Mesenchymal stem cell (in vitro differentiated cells and primary cell): ENCODE data around the gene JSRP1.

ENCODE experiments used
- DNase-seq: peaks from one replicate; pipeline ENCODE4 v3.0.0-alpha.2; 2013
- H2AFZ ChIP-seq: one replicate; pipeline ENCODE4 v1.6.1; 2013; ENCODE audit warnings: low read depth, mild to moderate bottlenecking, control low read depth, inconsistent platforms, low read length, moderate library complexity
- H2AK5ac ChIP-seq: 2 replicates; pipeline ENCODE4 v1.6.1; 2013; ENCODE audit warnings: low read length, moderate library complexity, mild to moderate bottlenecking, inconsistent platforms; ENCODE audit not compliant: severe bottlenecking
- H2BK120ac ChIP-seq: one replicate; pipeline ENCODE4 v1.6.1; 2013; ENCODE audit warnings: low read depth, mild to moderate bottlenecking, inconsistent platforms, low read length, moderate library complexity
- H2BK12ac ChIP-seq, 2 experiments: one replicate each; pipeline ENCODE4 v1.6.1; 2013; ENCODE audit warnings: inconsistent platforms in 2 of 2, low read length in 2 of 2, mild to moderate bottlenecking in 2 of 2, moderate library complexity in 2 of 2, control low read depth in 1 of 2
- H2BK15ac ChIP-seq: one replicate; pipeline ENCODE4 v1.6.1; 2013; ENCODE audit warnings: mild to moderate bottlenecking, low read depth, inconsistent platforms; ENCODE audit not compliant: poor library complexity, severe bottlenecking
- H2BK5ac ChIP-seq: 2 replicates; pipeline ENCODE4 v1.6.1; 2013; ENCODE audit warnings: low read depth, mild to moderate bottlenecking, low read length, control low read depth, inconsistent platforms; ENCODE audit not compliant: poor library complexity, severe bottlenecking
- H3K14ac ChIP-seq, 2 experiments: one replicate each; pipeline ENCODE4 v1.6.1; 2013; ENCODE audit warnings: inconsistent platforms in 2 of 2, low read length in 2 of 2, control low read depth in 1 of 2, mild to moderate bottlenecking in 1 of 2, moderate library complexity in 1 of 2
- H3K18ac ChIP-seq, 2 experiments: one replicate each; pipeline ENCODE4 v1.6.1; 2013; ENCODE audit warnings: inconsistent platforms in 2 of 2, low read length in 2 of 2, control low read depth in 1 of 2, low read depth in 1 of 2, mild to moderate bottlenecking in 1 of 2
- H3K23ac ChIP-seq, 2 experiments: one replicate each; pipeline ENCODE4 v1.6.1; 2013; ENCODE audit warnings: inconsistent platforms in 2 of 2, low read length in 2 of 2, mild to moderate bottlenecking in 2 of 2, moderate library complexity in 2 of 2, control low read depth in 1 of 2
- H3K27ac ChIP-seq: 2 replicates; pipeline ENCODE4 v1.5.1; 2013; ENCODE audit warnings: mild to moderate bottlenecking, moderate library complexity, low read length, control low read depth, inconsistent platforms; ENCODE audit not compliant: poor library complexity, severe bottlenecking
- H3K27me3 ChIP-seq, 2 experiments: 2 replicates each; pipeline versions ENCODE4 v1.6.1 to v1.7.0; 2013; ENCODE audit warnings: low read length in 2 of 2, mild to moderate bottlenecking in 2 of 2, moderate library complexity in 2 of 2, control low read depth in 1 of 2, inconsistent platforms in 1 of 2; ENCODE audit not compliant: control insufficient read depth in 1 of 2, insufficient read depth in 1 of 2
- H3K36me3 ChIP-seq, 2 experiments: 2 replicates each; pipeline versions ENCODE4 v1.6.1 to v1.7.0; 2013; ENCODE audit warnings: low read length in 2 of 2, control low read depth in 1 of 2, inconsistent platforms in 1 of 2, low read depth in 1 of 2, mild to moderate bottlenecking in 1 of 2; ENCODE audit not compliant: insufficient read depth in 2 of 2, control insufficient read depth in 1 of 2
- H3K4ac ChIP-seq, 2 experiments: one replicate each; pipeline ENCODE4 v1.6.1; 2013; ENCODE audit warnings: inconsistent platforms in 2 of 2, low read length in 2 of 2, mild to moderate bottlenecking in 2 of 2, moderate library complexity in 2 of 2, control low read depth in 1 of 2, low read depth in 1 of 2
- H3K4me1 ChIP-seq: 2 replicates; pipeline ENCODE4 v1.6.1; 2013; ENCODE audit warnings: low read depth, low read length, control low read depth; ENCODE audit not compliant: control insufficient read depth, insufficient read depth
- H3K4me2 ChIP-seq: 2 replicates; pipeline ENCODE4 v1.6.1; 2013; ENCODE audit warnings: low read length, mild to moderate bottlenecking, inconsistent platforms; ENCODE audit not compliant: poor library complexity, severe bottlenecking
- H3K4me3 ChIP-seq, 2 experiments: 2 replicates each; pipeline versions ENCODE4 v1.5.1 to v1.7.0; 2013; ENCODE audit warnings: low read length in 2 of 2, mild to moderate bottlenecking in 2 of 2, control low read depth in 1 of 2, low read depth in 1 of 2; ENCODE audit not compliant: insufficient read depth in 1 of 2
- H3K79me1 ChIP-seq: replicated peaks from 2 replicates; pipeline ENCODE4 v1.6.1; 2013; ENCODE audit warnings: mild to moderate bottlenecking, control low read depth, low read length, inconsistent platforms; ENCODE audit not compliant: poor library complexity, severe bottlenecking
- H3K9ac ChIP-seq: 2 replicates; pipeline ENCODE4 v1.7.0; 2013; ENCODE audit warnings: mild to moderate bottlenecking, low read length, moderate library complexity
- H3K9me3 ChIP-seq: 2 replicates; pipeline ENCODE4 v1.7.0; 2013; ENCODE audit warnings: mild to moderate bottlenecking, low read length; ENCODE audit not compliant: control insufficient read depth
- H4K8ac ChIP-seq: one replicate; pipeline ENCODE4 v1.6.1; 2013; ENCODE audit warnings: inconsistent platforms, mild to moderate bottlenecking, low read length, moderate library complexity
- H4K91ac ChIP-seq: one replicate; pipeline ENCODE4 v1.6.1; 2013; ENCODE audit warnings: mild to moderate bottlenecking, low read length, inconsistent platforms
- WGBS: methylation state at CpG from one replicate; pipeline ENCODE4 v1.1.7; 2013; ENCODE audit warnings: mixed read lengths; 5-methylcytosine and 5-hydroxymethylcytosine counted together

Gene JSRP1

GRCh38 chr19:2226840-2227360, 29.3 kb downstream of the JSRP1 start:
- no peak overlapping the region for H3K4ac ChIP-seq
- no peaks in the 10 kb centered on the region for H3K9me3 ChIP-seq
- H2BK12ac ChIP-seq = no peak overlapping the region
- H3K14ac ChIP-seq = no peak overlapping the region
- H3K4me3 ChIP-seq = no peak overlapping the region
- no peak overlapping the region for H3K23ac ChIP-seq
- no peak overlapping the region for H2BK15ac ChIP-seq
- H2AK5ac ChIP-seq = no peak overlapping the region
- no peak overlapping the region for H4K8ac ChIP-seq
- no peak overlapping the region for H3K9ac ChIP-seq
- DNase-seq = no peak
- peaks cover 25% of the 10 kb centered on the region for H3K79me1 ChIP-seq
- no peak overlapping the region for H3K27ac ChIP-seq
- no peak overlapping the region for H4K91ac ChIP-seq
- peaks cover 84 to 100% of the 10 kb centered on the region in 2 experiments for H3K36me3 ChIP-seq
- H2BK5ac ChIP-seq = no peak overlapping the region
- no peak overlapping the region for H2AFZ ChIP-seq
- no peak overlapping the region for H3K4me2 ChIP-seq
- H3K27me3 ChIP-seq = no peaks in the 10 kb centered on the region
- 97% methylated on average over 51 of the region's 53 CpGs for WGBS
- H2BK120ac ChIP-seq = no peak overlapping the region
- no peak overlapping the region for H3K18ac ChIP-seq
- peaks cover 17% of the 10 kb centered on the region for H3K4me1 ChIP-seq

DNA sequence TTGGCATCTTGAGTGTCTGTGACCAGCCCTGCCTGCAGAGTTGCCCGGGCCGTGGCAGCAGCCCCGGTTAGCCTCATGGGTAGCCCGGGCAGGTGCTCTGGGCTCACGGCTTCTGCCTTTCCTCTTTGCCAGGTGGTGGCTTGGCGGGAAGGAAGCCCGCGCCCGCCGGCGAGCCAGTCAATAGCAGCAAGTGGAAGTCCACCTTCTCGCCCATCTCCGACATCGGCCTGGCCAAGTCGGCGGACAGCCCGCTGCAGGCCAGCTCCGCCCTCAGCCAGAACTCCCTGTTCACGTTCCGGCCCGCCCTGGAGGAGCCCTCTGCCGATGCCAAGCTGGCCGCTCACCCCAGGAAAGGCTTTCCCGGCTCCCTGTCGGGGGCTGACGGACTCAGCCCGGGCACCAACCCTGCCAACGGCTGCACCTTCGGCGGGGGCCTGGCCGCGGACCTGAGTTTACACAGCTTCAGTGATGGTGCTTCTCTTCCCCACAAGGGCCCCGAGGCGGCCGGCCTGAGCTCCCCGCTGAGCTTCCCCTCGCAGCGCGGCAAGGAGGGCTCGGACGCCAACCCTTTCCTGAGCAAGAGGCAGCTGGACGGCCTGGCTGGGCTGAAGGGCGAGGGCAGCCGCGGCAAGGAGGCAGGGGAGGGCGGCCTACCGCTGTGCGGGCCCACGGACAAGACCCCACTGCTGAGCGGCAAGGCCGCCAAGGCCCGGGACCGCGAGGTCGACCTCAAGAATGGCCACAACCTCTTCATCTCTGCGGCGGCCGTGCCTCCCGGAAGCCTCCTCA, 30.0 kb downstream of the JSRP1 start:
- H2AFZ ChIP-seq = no peak overlapping the region
- peaks cover 85 to 95% of the 10 kb centered on the region in 2 experiments for H3K36me3 ChIP-seq
- H3K27me3 ChIP-seq = no peaks in the 10 kb centered on the region

GRCh38 chr19:2225415-2226050, 30.7 kb downstream of the JSRP1 start:
- Histone ChIP-seq H2BK5ac (no peak overlapping the region), H2AFZ (no peak overlapping the region), H2BK12ac (no peak overlapping the region), H4K91ac (peak overlapping the region; percentile 25), H3K9me3 (no peaks in the 10 kb centered on the region), H3K4me2 (no peak overlapping the region), H3K14ac (no peak overlapping the region), H2AK5ac (no peak overlapping the region), H3K36me3 (peaks cover 83 to 90% of the 10 kb centered on the region in 2 experiments), H3K4me1 (peaks cover 30% of the 10 kb centered on the region), H3K18ac (no peak overlapping the region), H3K9ac (no peak overlapping the region), H2BK120ac (no peak overlapping the region), H4K8ac (no peak overlapping the region), H3K27me3 (no peaks in the 10 kb centered on the region), H3K4me3 (no peak overlapping the region), H3K4ac (no peak overlapping the region), H2BK15ac (no peak overlapping the region), H3K27ac (no peak overlapping the region), H3K23ac (no peak overlapping the region), H3K79me1 (peaks cover 29% of the 10 kb centered on the region)
- no peak for DNase-seq
- WGBS = 97% methylated on average over 32 of the region's 32 CpGs

More for the DNA sequence above, 30.0 kb downstream of the JSRP1 start:
- Histone ChIP-seq H3K4ac (no peak overlapping the region), H3K9me3 (no peaks in the 10 kb centered on the region), H3K4me3 (no peak overlapping the region), H4K91ac (no peak overlapping the region), H2BK15ac (no peak overlapping the region), H3K14ac (no peak overlapping the region), H3K23ac (no peak overlapping the region), H4K8ac (no peak overlapping the region), H2BK12ac (no peak overlapping the region), H3K9ac (no peak overlapping the region), H3K27ac (no peak overlapping the region), H2BK120ac (no peak overlapping the region), H3K18ac (no peak overlapping the region), H3K4me1 (peaks cover 24% of the 10 kb centered on the region), H2AK5ac (no peak overlapping the region), H3K4me2 (no peak overlapping the region), H3K79me1 (peaks cover 26% of the 10 kb centered on the region), H2BK5ac (no peak overlapping the region)
- DNase-seq = no peak
- WGBS = 97% methylated on average over 59 of the region's 59 CpGs

DNA sequence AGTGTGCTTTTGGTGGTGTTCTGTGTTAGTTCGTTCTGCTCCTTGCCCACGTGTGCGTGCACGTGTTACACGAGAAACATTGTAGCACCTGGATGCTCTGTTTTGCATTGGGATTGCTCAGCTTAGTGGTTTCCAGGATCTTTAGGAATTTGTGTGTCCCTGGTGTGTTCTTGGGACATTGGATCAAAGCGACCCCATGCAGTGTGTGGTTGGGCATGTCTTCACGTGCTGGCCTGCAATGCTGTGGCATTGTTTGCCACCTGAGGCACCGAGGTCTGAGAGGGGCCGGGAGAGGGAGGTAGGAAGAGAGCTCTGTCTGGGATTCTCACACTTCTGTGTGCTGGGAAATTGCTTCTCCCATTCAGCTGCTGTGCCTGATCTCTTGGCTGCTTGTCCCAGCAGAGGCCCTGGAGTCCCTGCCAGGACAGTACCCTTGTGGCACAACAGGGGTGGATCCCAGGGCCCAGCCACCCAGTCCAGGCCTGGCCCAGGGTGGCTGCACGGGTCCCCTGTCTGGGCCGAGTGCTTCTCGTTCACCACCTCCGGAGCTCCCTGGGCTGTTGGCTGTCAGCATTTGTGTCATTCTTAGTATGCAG, 31.4 kb downstream of the JSRP1 start:
- WGBS = 98% methylated on average over 13 of the region's 13 CpGs
- Histone ChIP-seq H2BK12ac (no peak overlapping the region), H2BK5ac (no peak overlapping the region), H4K91ac (no peak overlapping the region), H2AK5ac (no peak overlapping the region), H3K14ac (no peak overlapping the region), H3K79me1 (peaks cover 34% of the 10 kb centered on the region), H3K27me3 (no peaks in the 10 kb centered on the region), H2BK15ac (no peak overlapping the region), H3K23ac (no peak overlapping the region), H2AFZ (no peak overlapping the region), H4K8ac (no peak overlapping the region), H3K4me3 (no peak overlapping the region), H3K36me3 (peaks cover 83 to 91% of the 10 kb centered on the region in 2 experiments), H3K9me3 (no peaks in the 10 kb centered on the region), H3K9ac (no peak overlapping the region), H3K4me2 (no peak overlapping the region), H3K4me1 (peaks cover 36% of the 10 kb centered on the region), H2BK120ac (no peak overlapping the region), H3K18ac (no peak overlapping the region), H3K4ac (no peak overlapping the region), H3K27ac (no peak overlapping the region)
- no peak for DNase-seq
